Fibroblast of lung (primary cell): ENCODE measurements around the gene CNTN4.

Experiments
- EZH2 ChIP-seq: IDR thresholded peaks from 2 replicates; pipeline ENCODE4 v1.5.1; 2012; ENCODE audit warnings: low read length, control low read depth, mild to moderate bottlenecking; ENCODE audit errors: missing control alignments
- TF ChIP-seq, protein P1 (sequence below), 2 donors: IDR thresholded peaks in 1 of 2; conservative IDR thresholded peaks in 1 of 2; 1 replicate in 1 of 2; 2 replicates in 1 of 2; pipeline ENCODE4 v1.5.1; 2011 to 2012; ENCODE audit warnings: low read length in 2 of 2, control low read depth in 1 of 2, inconsistent platforms in 1 of 2, low read depth in 1 of 2, mild to moderate bottlenecking in 1 of 2

- TF ChIP-seq, protein P1, sequence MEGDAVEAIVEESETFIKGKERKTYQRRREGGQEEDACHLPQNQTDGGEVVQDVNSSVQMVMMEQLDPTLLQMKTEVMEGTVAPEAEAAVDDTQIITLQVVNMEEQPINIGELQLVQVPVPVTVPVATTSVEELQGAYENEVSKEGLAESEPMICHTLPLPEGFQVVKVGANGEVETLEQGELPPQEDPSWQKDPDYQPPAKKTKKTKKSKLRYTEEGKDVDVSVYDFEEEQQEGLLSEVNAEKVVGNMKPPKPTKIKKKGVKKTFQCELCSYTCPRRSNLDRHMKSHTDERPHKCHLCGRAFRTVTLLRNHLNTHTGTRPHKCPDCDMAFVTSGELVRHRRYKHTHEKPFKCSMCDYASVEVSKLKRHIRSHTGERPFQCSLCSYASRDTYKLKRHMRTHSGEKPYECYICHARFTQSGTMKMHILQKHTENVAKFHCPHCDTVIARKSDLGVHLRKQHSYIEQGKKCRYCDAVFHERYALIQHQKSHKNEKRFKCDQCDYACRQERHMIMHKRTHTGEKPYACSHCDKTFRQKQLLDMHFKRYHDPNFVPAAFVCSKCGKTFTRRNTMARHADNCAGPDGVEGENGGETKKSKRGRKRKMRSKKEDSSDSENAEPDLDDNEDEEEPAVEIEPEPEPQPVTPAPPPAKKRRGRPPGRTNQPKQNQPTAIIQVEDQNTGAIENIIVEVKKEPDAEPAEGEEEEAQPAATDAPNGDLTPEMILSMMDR (conservative IDR thresholded peaks at IDR 0.05 in 1 of 2, IDR thresholded peaks at IDR 0.05 in 1 of 2; ENCODE audit: low read depth in 1 of 2, low read length in 2 of 2): no peak
- TF ChIP-seq EZH2: no peak
Observed at GRCh38 chr3:2391896-2392295, 293.2 kb downstream of the CNTN4 start.
